Choroid plexus epithelial cell (primary cell): Measurements from ENCODE around the gene POLR3H.
A peak's percentile ranks its signal among the peaks of the same experiment; 100 is the strongest.

ENCODE experiments used
- DNase-seq: peaks from one replicate; pipeline ENCODE4 v3.0.0-alpha.2; 2010; ENCODE audit warnings: low read depth
- H3K4me3 ChIP-seq: 2 replicates; pipeline ENCODE4 v1.5.1; 2011; ENCODE audit warnings: low read depth, mild to moderate bottlenecking, control low read depth, low read length, moderate library complexity
- TF ChIP-seq, protein P1 (sequence below): conservative IDR thresholded peaks from 2 replicates; pipeline ENCODE4 v1.5.1; 2011; ENCODE audit warnings: low read depth, mild to moderate bottlenecking, control low read depth, inconsistent platforms, low read length, moderate library complexity

The POLR3H gene

DNA sequence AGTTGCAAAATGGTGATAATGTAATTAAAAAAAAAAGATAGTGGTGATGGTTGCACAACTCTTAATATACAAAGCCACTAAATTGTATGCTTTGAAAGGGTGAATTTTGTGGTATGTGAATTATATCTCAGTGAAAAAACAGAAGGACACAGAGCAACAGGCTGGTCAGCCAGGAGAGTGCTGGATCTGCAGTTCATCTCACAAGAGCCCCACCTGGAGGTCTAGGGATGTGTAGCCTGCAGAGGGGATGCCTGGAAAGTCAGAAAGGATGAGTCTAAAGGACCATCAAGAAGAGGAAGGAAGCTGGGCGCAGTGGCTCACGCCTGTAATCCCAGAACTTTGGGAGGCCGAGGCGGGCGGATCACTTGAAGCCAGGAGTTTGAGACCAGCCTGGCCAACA is 9.0 kb downstream of the POLR3H start:
- TF ChIP-seq, protein P1, sequence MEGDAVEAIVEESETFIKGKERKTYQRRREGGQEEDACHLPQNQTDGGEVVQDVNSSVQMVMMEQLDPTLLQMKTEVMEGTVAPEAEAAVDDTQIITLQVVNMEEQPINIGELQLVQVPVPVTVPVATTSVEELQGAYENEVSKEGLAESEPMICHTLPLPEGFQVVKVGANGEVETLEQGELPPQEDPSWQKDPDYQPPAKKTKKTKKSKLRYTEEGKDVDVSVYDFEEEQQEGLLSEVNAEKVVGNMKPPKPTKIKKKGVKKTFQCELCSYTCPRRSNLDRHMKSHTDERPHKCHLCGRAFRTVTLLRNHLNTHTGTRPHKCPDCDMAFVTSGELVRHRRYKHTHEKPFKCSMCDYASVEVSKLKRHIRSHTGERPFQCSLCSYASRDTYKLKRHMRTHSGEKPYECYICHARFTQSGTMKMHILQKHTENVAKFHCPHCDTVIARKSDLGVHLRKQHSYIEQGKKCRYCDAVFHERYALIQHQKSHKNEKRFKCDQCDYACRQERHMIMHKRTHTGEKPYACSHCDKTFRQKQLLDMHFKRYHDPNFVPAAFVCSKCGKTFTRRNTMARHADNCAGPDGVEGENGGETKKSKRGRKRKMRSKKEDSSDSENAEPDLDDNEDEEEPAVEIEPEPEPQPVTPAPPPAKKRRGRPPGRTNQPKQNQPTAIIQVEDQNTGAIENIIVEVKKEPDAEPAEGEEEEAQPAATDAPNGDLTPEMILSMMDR: peak; percentile 49
- H3K4me3 ChIP-seq: no peak overlapping the region

DNA sequence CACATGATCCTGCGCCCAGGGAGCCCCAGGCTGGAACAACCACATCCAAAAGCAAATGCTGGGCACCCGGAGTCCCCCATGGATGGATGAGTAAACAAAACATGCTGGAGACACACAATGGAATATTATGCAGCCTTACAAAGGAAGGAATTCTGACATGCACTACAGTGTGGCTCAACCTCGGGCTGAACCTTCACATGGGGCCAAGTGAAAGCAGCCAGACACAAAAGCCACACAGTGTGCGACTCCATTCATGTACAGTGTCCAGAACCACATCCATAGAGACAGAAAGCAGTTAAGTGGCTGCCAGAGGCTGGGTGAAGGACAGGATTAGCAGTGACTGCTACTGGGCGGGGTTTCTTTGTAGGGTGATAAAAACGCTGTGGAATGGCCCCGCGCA is 10.1 kb downstream of the POLR3H start:
- H3K4me3 ChIP-seq: no peak overlapping the region
- TF ChIP-seq, protein P1: no peak
- no peak for DNase-seq

More for the DNA sequence above, 9.0 kb downstream of the POLR3H start:
- peak; percentile 51 for DNase-seq

DNA sequence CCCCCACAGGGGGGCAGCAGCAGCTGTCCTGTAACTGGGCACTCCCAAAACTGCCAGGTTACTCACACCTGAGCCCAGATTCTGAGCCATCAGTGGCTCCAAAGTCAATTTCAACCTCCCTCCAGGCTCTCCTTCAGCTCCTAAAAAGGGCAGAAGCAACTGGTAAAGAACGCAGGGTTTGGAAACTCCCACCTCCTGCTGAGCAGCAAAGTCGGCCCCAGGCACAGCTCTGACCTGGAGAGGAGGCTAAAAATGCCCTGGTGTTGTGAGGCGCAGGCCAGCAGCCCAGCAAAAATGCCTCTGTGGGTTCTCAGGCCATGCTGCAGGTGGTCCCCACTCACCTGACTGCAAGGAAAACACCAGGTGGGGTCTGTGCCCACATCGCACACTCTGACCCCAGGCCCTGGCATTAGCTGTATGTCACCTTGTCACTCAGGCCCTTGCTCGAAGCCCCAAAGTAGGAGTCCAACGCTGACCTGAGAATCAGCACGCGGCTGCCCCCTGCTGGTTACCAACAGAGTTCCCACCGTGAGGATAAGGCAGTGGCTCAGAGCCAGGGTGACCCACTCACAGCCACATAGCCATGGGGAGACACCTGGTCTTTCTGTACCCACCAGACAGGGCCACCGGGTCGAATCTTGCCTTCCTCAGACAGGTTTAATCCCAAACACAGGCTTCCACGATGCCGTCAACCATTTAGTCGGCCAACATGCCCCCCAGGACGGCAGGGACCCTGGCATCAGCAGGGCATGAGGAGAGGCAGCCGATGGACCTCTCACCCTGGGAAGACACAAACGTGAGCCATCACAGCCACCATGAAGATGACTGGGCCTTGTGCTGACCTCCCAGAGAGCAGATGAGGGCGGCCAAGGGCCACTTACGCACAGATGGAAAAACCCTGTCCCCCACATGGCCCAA is 11.1 kb downstream of the POLR3H start:
- DNase-seq: peak; percentile 71
- TF ChIP-seq, protein P1: peak; percentile 86
- no peak overlapping the region for H3K4me3 ChIP-seq

DNA sequence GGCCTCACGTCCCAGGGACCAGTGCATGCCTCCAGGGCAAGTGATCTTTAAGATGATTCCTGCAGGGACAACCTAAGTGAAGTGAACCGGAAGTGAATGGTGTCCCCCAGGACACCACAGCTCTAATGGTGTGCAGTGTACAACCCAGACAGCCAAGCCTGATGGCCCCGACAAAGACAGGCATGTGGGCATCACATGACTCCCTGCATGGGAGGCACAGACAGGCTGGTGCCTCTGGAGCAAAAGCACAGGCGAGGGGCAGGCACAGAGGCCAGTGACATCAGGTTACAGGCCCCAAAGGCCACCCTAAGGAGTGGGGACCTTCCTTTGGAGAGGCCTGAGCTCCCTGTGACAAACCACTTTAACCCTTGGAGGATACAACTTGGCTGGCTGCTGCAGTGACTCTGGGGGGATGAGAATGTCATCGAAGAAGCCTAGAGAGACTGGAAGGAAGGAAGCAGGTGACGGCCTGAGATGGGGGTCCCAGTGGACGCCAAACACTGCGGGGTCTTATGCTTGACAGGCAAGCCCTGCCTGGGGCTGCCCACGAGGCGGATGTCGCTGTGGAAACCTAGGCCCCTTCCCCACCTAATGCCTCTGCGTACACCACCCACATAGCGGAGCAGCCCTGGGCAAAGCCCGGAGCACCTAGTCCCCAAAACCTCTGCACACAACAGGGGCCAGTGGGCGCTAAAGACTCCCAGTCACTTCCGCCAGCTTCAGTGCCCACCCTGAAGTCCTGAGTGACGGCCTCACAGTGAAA is 12.4 kb downstream of the POLR3H start:
- DNase-seq: no peak
- H3K4me3 ChIP-seq: no peak overlapping the region
- TF ChIP-seq, protein P1: no peak

DNA sequence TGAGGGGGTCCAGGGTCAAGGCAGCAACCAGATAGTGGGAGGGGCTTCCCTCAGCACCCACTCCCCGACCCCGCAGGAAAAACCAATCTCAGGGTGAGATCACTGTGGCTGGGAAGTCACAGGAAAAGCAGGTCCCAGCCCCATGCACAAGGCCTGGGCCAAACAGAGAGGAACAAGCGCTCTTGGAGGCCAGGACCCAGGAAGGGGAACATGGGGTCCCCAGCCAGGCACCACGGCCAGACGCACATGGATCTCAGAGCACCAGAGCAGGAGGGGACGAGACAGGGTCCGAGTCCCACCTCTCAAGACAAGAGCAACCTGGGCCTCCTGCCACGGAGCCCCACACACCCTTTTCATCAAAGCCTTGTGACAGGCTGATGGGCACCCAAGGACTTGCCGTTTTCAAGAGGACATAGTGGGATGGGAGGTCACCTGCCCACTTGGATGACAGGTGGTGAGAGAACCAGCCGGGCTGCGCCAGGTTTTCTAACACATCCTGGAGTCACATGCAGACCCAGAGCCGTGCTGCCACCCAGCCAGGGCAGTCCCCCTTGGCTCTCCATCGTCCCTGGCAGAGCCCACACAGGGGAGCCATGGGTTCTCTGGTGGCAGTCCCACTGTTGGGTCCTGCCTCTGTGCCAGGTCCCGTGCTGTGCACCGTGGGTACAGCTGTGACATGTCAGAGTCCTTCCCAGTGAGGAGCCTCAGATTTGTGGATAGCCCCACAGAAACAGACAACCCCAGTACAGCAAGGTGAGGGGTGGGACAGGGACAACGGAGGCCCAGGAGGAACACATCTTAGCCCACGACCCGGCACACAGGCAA is 13.2 kb downstream of the POLR3H start:
- TF ChIP-seq, protein P1: no peak
- H3K4me3 ChIP-seq: no peak overlapping the region

DNA sequence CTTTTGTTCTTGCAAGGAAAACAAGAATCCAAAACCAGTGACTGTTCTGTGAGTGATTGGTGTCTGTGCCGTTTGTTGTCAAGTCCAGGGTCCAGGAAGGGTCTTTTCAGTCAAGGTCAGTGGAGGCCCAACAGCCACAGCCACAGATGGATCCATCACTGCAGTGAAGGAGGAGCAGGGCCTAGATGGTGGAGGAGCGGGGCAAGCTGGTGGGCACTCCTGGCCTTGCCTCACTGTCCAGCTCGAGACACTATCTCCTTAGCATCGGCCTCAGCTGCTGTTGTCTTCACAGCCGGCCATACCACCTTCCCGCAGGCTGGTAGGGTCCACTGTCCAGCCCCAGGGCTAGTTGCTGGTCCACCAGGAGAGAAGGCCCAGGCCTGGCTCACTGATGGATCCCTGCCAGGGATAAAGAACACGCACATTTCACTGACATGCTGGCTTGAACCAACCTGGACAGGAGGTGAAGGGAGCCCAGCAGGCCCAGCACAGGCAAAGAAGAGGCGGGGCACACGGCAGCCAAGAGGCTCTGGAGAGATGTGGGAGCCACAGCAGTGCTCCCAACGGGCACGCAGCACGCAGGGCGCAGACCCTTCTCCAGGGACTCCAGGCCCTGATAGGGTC is 15.2 kb downstream of the POLR3H start:
- H3K4me3 ChIP-seq: no peak overlapping the region
- TF ChIP-seq, protein P1: no peak
- no peak for DNase-seq

More for the DNA sequence above, 13.2 kb downstream of the POLR3H start:
- no peak for DNase-seq
